ENCODE results near the gene ARL5A. TPM values are rescaled to one million over a fixed set of nuclear protein-coding genes. Genes with fewer than 3 reads are reported as not detected.
A peak's percentile ranks its signal among the peaks of the same experiment; 100 is the strongest.
"Not testable (repeated sequence)": the region's sequence is repeated elsewhere in the genome, so short reads cannot be mapped to it uniquely, and the experiment has no call there.

The ARL5A gene, protein sequence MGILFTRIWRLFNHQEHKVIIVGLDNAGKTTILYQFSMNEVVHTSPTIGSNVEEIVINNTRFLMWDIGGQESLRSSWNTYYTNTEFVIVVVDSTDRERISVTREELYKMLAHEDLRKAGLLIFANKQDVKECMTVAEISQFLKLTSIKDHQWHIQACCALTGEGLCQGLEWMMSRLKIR
- total RNA-seq: 10 to 100 TPM; 50.6 to 52.7 TPM

DNA sequence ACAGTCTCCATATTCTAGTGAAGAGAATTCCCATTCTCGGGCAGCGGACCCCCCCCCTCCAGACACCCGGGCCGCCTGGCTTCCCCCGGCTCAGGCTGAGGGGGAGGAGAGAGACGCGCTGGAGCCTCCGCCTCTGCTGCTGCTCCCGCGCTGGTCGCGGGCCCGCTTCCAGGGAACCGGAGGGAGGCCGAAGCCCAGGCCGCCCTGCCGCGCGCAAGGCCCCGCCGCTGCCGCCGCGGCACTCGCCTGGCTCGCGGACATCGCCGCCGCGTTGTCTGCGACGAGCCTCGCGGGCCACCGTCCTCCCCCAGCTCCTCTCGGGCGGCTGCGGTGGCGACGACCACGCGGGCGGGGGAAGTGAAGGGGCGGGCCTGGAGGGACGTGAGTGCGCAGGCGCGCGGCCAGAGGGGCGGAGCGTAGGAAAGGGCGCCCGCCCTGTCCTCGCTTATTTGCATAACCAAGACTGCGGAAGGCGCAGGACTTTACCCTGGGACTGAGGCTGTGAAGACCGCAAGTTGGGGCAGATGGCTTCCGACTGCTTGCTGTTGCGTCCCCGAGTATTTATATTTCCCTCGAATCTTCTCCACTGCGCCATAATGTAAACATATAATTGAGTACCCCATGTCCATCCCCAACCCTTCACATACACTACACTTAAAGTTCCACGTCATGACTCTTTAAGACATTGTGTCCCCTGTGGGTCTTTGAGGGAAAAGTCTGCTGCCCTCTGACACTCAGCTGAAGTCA lies at the start of gene ARL5A:
TSS of gene ARL5A (minus strand) at position 279 of the 747 bp plus-strand sequence. CDS start at position 34, 245 bp downstream.
- Mint-ChIP-seq H3K27ac (peak within 1 kb of the TSS; percentile 80), H3K9me3 (no peaks in the 10 kb centered on the region), H3K4me1 (peaks cover 42% of the 10 kb centered on the region), H3K27me3 (peaks cover 1% of the 10 kb centered on the region), H3K36me3 (ENCODE audit: low read depth) (peaks cover 13% of the 10 kb centered on the region), H3K4me3 (peak within 1 kb of the TSS; percentile 97)
- DNase-seq: peak; percentile 95
- CTCF ChIA-PET: interaction anchor here (1.1 to 1.9 kb wide), 3 partner anchors 9 to 197 kb away, joined by 3 to 7 read pairs (median 4); no protein-coding TSS in a partner anchor
- POLR2A ChIA-PET: interaction anchor here (0.7 to 2.4 kb wide), 11 partner anchors 8 to 592 kb away, joined by 3 to 9 read pairs (median 4); partner anchors contain the start of gene NMI

DNA sequence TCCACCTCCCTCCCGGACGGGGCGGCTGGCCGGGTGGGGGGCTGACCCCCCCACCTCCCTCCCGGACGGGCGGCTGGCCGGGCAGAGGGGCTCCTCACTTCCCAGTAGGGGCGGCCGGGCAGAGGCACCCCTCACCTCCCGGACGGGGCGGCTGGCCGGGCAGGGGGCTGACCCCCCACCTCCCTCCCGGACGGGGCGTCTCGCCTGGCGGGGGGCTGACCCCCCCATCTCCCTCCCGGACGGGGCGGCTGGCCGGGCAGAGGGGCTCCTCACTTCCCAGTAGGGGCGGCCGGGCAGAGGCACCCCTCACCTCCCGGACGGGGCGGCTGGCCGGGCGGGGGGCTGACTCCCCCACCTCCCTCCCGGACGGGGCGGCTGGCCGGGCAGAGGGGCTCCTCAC lies 47.4 kb upstream of the ARL5A start:
- H3K27me3 Mint-ChIP-seq; H3K4me3 Mint-ChIP-seq; CTCF ChIA-PET; DNase-seq; H3K4me1 Mint-ChIP-seq; H3K36me3 Mint-ChIP-seq (ENCODE audit: low read depth); POLR2A ChIA-PET; H3K27ac Mint-ChIP-seq; H3K9me3 Mint-ChIP-seq: not testable (repeated sequence)

DNA sequence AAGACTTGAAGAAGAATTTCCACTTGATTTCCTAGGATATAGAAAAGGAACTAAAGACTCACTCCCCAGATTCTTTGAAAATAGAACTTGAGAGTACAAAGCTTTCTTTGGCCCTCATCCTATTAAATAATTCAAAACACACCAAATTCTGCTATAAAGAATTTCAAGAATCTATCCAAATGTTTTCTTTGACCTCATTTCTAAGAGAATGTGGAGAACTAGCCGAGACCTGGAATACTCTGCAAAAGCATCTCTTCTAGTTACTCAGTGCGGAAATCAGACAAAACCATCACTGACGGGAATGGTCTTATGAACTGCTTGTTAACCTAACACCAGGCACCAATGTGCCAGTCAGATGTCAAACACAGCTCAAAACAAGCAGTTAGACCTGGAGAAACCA lies 44.2 kb upstream of the ARL5A start:
- Mint-ChIP-seq H3K27me3 (peaks cover 14% of the 10 kb centered on the region), H3K4me3 (no peak overlapping the region), H3K4me1 (no peaks in the 10 kb centered on the region), H3K9me3 (no peaks in the 10 kb centered on the region), H3K36me3 (ENCODE audit: low read depth) (no peaks in the 10 kb centered on the region), H3K27ac (no peak overlapping the region)
- CTCF ChIA-PET: no interaction called here
- POLR2A ChIA-PET: no interaction called here
- DNase-seq: no peak

DNA sequence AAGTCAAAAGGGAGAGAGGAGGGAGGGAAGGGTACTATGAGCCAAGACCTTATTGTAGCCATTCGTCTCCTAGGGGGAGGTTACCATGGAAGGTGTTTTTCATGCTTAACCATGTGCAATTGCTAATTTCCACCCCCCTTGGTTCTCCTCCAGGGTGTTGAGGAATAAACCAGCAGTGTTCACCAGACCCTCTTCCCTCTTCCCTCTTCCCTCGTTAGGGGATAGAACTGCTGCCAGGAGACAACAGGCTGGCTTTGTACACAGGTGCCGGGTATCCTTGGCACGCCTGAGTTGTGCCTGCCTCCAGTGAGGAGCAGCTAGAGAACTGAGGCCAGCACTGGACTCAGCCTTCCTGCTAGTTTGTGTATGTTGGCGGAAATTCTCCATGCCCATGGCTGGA lies 41.1 kb upstream of the ARL5A start:
- no peak overlapping the region for H3K4me3 Mint-ChIP-seq
- H3K4me1 Mint-ChIP-seq: no peaks in the 10 kb centered on the region
- peaks cover 17% of the 10 kb centered on the region for H3K27me3 Mint-ChIP-seq
- POLR2A ChIA-PET: no interaction called here
- H3K9me3 Mint-ChIP-seq: no peaks in the 10 kb centered on the region
- CTCF ChIA-PET: no interaction called here
- DNase-seq: no peak
- no peaks in the 10 kb centered on the region for H3K36me3 Mint-ChIP-seq (ENCODE audit: low read depth)
- no peak overlapping the region for H3K27ac Mint-ChIP-seq

DNA sequence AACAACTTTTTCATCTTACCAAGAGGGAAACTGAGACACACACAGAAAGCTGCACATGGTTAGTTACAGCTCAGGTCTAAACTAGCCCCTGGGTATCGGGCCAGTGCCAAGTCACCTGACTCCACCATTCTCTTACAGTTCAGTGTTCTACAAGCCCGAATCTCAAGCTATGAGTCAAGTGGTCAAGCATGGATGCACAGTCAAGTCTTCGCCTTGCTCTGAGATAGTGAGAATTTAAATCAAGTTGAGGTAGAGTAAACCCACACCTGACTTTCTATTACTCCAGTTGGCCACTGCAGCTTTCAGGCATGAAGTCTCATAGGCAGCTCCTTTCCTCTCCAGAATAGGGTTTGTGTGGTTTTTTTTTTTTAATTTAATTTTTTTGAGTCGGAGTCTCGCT lies 34.5 kb upstream of the ARL5A start:
- H3K27ac Mint-ChIP-seq: no peak overlapping the region
- no peaks in the 10 kb centered on the region for H3K4me1 Mint-ChIP-seq
- H3K4me3 Mint-ChIP-seq: no peak overlapping the region
- ChIA-PET POLR2A (no interaction called here), CTCF (interaction anchor here (0.6 to 1.3 kb wide), 2 partner anchors 162 to 1110 kb away, joined by 3 to 4 read pairs; no protein-coding TSS in a partner anchor)
- H3K9me3 Mint-ChIP-seq: no peaks in the 10 kb centered on the region
- no peaks in the 10 kb centered on the region for H3K36me3 Mint-ChIP-seq (ENCODE audit: low read depth)
- no peak for DNase-seq
- H3K27me3 Mint-ChIP-seq: peaks cover 11% of the 10 kb centered on the region

DNA sequence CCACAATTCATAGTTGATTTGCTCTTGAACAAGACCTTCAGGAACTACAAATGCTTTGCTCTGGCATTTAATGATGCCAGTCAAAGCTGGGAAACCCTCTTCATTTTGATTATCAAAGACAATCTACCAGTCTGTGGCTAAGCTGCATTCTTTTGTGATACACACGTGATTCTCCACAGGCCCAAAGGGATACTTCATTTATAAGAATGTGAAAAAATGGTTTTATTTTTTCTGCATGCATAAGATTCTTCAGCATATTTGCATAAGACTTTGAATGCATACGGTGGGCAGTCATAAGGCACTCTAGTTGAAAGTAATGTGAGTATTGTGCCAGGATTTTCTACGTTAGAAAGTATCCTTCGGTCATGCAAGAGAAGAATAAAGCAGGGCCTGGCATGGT lies 33.0 kb upstream of the ARL5A start:
- Mint-ChIP-seq H3K27me3 (peaks cover 6% of the 10 kb centered on the region), H3K4me1 (no peaks in the 10 kb centered on the region), H3K27ac (no peak overlapping the region), H3K36me3 (ENCODE audit: low read depth) (no peaks in the 10 kb centered on the region), H3K4me3 (no peak overlapping the region), H3K9me3 (no peaks in the 10 kb centered on the region)
- ChIA-PET POLR2A (no interaction called here), CTCF (no interaction called here)
- DNase-seq: no peak

DNA sequence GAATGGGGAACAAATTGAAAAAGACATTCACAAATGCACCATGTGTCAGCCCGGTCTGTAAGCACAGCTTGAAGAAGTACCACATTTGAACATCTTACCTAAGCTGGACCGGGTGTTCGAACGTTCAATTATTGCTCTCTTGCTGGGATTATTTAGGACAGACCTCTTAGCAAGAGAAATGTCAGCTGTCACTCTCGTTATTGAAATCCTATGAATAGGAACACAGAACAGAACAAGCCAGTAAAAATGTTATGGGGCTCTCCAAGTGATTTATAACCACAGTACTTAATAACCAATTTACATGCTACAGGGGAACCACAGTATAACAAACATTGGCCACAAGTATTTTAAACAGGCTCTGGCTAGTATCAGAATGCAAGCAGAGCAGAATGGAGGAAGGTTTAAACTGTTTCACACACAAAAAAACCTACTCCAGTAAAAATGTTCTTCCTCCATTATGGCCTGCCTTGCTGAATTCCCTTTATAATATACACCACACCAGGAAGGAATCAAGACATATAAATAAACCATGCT lies 32.5 kb upstream of the ARL5A start:
- Mint-ChIP-seq H3K9me3 (no peaks in the 10 kb centered on the region), H3K27me3 (peaks cover 6% of the 10 kb centered on the region), H3K4me3 (no peak overlapping the region), H3K36me3 (ENCODE audit: low read depth) (no peaks in the 10 kb centered on the region), H3K27ac (no peak overlapping the region), H3K4me1 (no peaks in the 10 kb centered on the region)
- ChIA-PET CTCF (no interaction called here), POLR2A (no interaction called here)
- DNase-seq: no peak

DNA sequence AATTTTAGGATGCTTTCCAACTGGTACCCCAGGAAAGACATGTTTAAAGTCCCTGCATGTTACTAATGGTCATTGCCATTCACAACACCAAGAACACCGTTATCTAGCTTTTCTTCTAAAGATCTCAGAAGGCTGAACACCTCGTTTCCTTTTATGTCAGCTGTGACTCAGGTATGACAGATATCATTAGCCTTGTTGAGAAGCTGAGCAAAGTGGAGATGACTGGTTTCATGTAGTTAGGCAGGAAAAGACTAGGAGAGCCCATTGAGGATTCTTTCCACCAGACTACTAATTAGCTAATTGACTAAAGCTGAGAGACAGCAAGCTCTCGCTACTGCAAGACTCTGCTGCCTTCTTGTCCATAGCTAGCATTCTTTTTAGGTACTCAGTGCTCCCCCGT lies 32.0 kb upstream of the ARL5A start:
- CTCF ChIA-PET: no interaction called here

DNA sequence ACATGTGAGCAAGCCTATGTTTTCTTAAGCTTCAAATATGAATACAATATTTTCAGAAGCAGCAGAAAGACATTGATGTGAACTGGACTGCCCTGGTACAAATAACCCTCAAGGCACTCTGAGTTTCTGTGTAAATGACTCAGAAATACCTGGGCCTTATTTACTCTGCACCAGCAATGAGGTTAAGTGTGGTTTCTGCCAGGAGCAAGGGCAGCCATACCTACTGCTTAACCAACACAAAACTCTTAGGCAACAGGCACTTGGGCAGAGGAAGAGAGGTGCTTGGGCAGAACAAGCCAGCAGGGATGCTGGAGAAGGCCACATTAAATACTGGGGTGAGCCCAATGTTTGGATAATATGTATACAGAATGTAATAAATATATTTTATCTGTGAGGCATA lies 29.4 kb upstream of the ARL5A start:
- H3K4me3 Mint-ChIP-seq: no peak overlapping the region
- no peaks in the 10 kb centered on the region for H3K4me1 Mint-ChIP-seq
- H3K36me3 Mint-ChIP-seq (ENCODE audit: low read depth): no peaks in the 10 kb centered on the region
- peaks cover 2% of the 10 kb centered on the region for H3K27me3 Mint-ChIP-seq
- H3K9me3 Mint-ChIP-seq: no peaks in the 10 kb centered on the region
- CTCF ChIA-PET: interaction anchor here (0.6 kb wide), 1 partner anchor 293 kb away, joined by 5 read pairs; no protein-coding TSS in a partner anchor
- no peak overlapping the region for H3K27ac Mint-ChIP-seq
- no peak for DNase-seq
- POLR2A ChIA-PET: no interaction called here

More for the DNA sequence above, 32.0 kb upstream of the ARL5A start:
- Mint-ChIP-seq H3K4me1 (no peaks in the 10 kb centered on the region), H3K4me3 (no peak overlapping the region), H3K36me3 (ENCODE audit: low read depth) (no peaks in the 10 kb centered on the region), H3K27ac (no peak overlapping the region), H3K27me3 (peaks cover 6% of the 10 kb centered on the region), H3K9me3 (no peaks in the 10 kb centered on the region)
- no peak for DNase-seq
- POLR2A ChIA-PET: no interaction called here

DNA sequence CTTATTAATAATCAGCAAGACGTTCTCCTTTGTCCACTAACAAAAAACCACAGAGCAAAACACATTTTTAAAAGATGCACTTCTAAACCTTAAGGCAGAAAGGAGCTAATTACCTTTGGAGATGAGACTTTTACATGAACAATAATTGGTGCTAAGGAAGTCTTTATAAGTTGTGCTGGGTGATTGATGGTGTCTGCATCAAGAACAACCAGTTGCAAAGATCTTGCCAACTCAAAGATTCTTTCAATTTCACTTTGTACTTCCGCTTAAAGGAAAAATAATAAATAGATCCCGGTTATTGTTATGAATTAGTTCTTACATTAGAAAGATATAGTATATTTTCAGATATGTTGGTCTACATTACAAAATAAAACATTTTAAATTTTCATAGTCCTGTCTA lies 26.9 kb upstream of the ARL5A start:
- Mint-ChIP-seq H3K4me3 (no peak overlapping the region), H3K27me3 (peaks cover 2% of the 10 kb centered on the region), H3K9me3 (no peaks in the 10 kb centered on the region), H3K36me3 (ENCODE audit: low read depth) (no peaks in the 10 kb centered on the region), H3K4me1 (no peaks in the 10 kb centered on the region), H3K27ac (no peak overlapping the region)
- POLR2A ChIA-PET: no interaction called here
- CTCF ChIA-PET: no interaction called here
- DNase-seq: no peak

DNA sequence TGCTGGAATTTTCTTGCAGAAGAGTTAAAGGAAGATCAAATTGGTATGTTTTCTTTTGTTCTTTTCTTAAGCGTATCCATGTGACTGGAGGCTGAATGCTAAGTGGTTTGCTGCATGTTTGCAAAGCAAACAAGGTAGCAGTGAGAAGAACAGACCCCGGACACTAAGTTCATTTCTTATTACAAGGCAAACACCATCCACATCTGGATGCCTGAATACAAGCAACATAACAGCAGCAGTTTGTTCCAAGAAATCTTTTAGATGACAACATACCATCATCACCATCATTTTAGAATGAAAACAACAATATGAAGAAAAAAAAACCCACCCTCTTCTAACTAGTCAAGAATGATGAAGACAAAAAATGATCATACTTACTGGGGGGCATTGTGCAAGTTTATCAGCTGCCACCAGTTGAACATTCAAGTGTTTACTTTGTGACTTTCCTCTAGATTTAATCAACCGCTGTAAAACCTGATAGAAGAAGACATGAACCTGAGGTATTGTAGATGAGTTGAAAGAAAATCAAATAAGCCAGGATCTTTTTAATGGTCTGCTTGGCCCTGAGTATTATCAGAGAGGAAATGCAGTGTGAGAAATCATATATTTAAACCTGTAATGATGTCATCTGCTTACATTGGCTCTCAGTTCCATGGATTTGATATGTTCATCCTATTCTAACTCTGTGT lies 25.0 kb upstream of the ARL5A start:
- H3K27ac Mint-ChIP-seq: no peak overlapping the region
- DNase-seq: no peak
- H3K4me3 Mint-ChIP-seq: no peak overlapping the region
- peaks cover 3% of the 10 kb centered on the region for H3K27me3 Mint-ChIP-seq
- no peaks in the 10 kb centered on the region for H3K4me1 Mint-ChIP-seq
- no peaks in the 10 kb centered on the region for H3K36me3 Mint-ChIP-seq (ENCODE audit: low read depth)
- H3K9me3 Mint-ChIP-seq: no peaks in the 10 kb centered on the region
- CTCF ChIA-PET: no interaction called here
- POLR2A ChIA-PET: no interaction called here

DNA sequence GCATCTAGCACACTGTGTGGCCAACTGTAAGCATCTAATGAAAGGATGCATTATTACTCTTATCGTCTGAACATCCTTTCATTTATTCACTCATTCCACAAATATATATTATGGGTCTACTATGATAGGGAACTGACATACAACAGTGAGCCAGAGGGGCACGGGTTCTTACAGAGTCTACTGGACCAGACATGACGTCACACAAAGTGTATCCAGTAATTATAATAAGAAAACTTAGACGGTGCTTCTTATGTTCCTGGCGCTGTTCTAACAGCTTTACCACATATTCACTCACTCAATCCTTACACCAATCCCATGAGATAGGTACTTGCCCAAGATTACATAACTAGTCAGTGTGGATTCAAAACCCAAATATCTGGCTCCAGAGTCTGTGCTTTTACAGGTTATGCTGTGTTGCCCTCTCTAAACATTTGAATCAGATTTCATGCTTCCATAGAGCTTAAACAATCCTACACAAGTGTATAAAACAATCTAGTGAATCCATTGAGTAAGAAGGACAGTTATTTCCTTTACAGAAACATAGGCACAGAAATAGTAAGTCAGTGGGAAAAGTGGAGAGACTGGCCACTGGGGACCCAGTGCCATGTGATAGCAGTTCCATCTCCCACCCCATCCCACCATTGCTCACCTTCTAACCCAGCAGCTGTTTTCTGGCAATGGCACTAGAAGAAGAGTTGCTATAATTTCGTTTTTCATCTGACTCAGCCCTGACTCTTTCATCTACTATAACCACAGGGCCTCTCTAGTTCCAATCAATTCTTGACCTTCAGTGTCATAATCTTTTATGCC lies 24.2 kb upstream of the ARL5A start:
- peaks cover 8% of the 10 kb centered on the region for H3K27me3 Mint-ChIP-seq
- no peaks in the 10 kb centered on the region for H3K36me3 Mint-ChIP-seq (ENCODE audit: low read depth)
- H3K4me1 Mint-ChIP-seq: no peaks in the 10 kb centered on the region
- no peak for DNase-seq
- no peak overlapping the region for H3K27ac Mint-ChIP-seq
- H3K4me3 Mint-ChIP-seq: no peak overlapping the region
- H3K9me3 Mint-ChIP-seq: no peaks in the 10 kb centered on the region
- CTCF ChIA-PET: no interaction called here
- POLR2A ChIA-PET: no interaction called here

DNA sequence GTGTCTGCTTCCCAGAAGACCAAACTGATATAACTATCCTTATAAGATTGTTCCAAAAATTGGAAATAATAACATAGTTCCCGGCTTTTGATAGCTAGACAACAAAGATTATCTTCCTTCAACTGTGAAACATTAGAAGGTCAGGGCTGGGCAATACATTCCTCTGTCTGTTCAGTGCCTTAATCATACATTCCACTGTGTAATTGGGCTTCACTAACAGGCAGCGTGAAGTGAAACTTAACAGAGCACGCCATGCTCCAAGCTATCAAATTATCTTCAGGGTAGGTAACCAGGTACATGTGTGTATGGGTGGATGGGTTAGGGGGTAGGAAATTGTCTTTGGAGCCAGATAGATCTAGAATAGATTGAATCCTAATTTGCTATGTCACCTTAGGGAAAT lies 23.5 kb upstream of the ARL5A start:
- Mint-ChIP-seq H3K27me3 (peaks cover 8% of the 10 kb centered on the region), H3K36me3 (ENCODE audit: low read depth) (no peaks in the 10 kb centered on the region), H3K27ac (no peak overlapping the region), H3K4me1 (no peaks in the 10 kb centered on the region), H3K4me3 (no peak overlapping the region), H3K9me3 (no peaks in the 10 kb centered on the region)
- POLR2A ChIA-PET: no interaction called here
- CTCF ChIA-PET: no interaction called here
- DNase-seq: no peak
